ENCODE results near the gene AAK1. TPM values are rescaled to one million over a fixed set of nuclear protein-coding genes. Genes with fewer than 3 reads are reported as not detected.

The AAK1 gene
- total and polyA plus RNA-seq, 10 of the 15 experiments (the other 5 are each of a cell fraction or from before 2014, with no cell fraction given), result 2.9 to 41.4 (median 17.5) TPM

GRCh38 chr2:69560147-69560482 is 83.4 kb downstream of the AAK1 start:
- Histone ChIP-seq H3K27ac (ENCODE audit: control insufficient read depth, insufficient read depth) (no peak overlapping the region), H3K9ac (ENCODE audit: control insufficient read depth, insufficient read depth, low read length) (no peak overlapping the region), H3K79me2 (ENCODE audit: control insufficient read depth, insufficient read depth, low read length) (peaks cover 6% of the 10 kb centered on the region; the same call in 1 of the 2 replicates), H3K9me3 (replicated peaks; ENCODE audit: control insufficient read depth, insufficient read depth, low read length) (no peaks in the 10 kb centered on the region), H3K4me1 (ENCODE audit: control insufficient read depth, insufficient read depth, low read length) (peaks cover 9% of the 10 kb centered on the region), H3K4me2 (ENCODE audit: control insufficient read depth, insufficient read depth) (no peak overlapping the region), H4K20me1 (ENCODE audit: control insufficient read depth, insufficient read depth) (no peaks in the 10 kb centered on the region), H2AFZ (ENCODE audit: control insufficient read depth, low read depth, low read length) (no peak overlapping the region), H3K27me3 (replicated peaks in 1 of 2; ENCODE audit: control insufficient read depth in 2 of 2, insufficient read depth in 2 of 2, low read length in 1 of 2) (no peaks in the 10 kb centered on the region), H3K36me3 (ENCODE audit: control insufficient read depth in 2 of 2, insufficient read depth in 2 of 2, low read length in 1 of 2) (peaks cover 0 to under 1% of the 10 kb centered on the region in 2 experiments; a peak in 2 of 4 replicates), H3K4me3 (no peak overlapping the region)
- intact Hi-C loops (cut with micrococcal nuclease; ENCODE audit: unreplicated experiment) (no loop called here), in situ Hi-C loops (cut with MboI) (loop anchor here (5.0 to 25.0 kb wide), 2 partner anchors 152 to 252 kb away; no protein-coding TSS in a partner anchor)
- no peak for FAIRE-seq
- no peak for ATAC-seq
- no peak for DNase-seq (ENCODE audit: low read depth, low spot score)
- ChIA-PET SMC1A (ENCODE audit: uncharacterized antibody, unreplicated experiment) (interaction anchor here (0.7 to 3.5 kb wide), 15 partner anchors 10 to 261 kb away, joined by 3 to 55 read pairs (median 3); no protein-coding TSS in a partner anchor), POLR2A (interaction anchor here (0.5 kb wide), 1 partner anchor 180 kb away, joined by 3 read pairs; no protein-coding TSS in a partner anchor), CTCF (interaction anchor here (1.2 to 15.7 kb wide), 13 partner anchors 12 to 256 kb away, joined by 3 to 293 read pairs (median 7); no protein-coding TSS in a partner anchor), RAD21 (ENCODE audit: unreplicated experiment) (interaction anchor here (1.1 to 2.5 kb wide), 13 partner anchors 9 to 256 kb away, joined by 3 to 16 read pairs (median 6); partner anchors contain the start of gene ANXA4)
- TF ChIP-seq TCF3 (IDR thresholded peaks at IDR 0.05; ENCODE audit: borderline replicate concordance, insufficient read depth, low read depth, low read length) (no peak), CREM (IDR thresholded peaks at IDR 0.05; ENCODE audit: low read depth) (no peak), JUND (IDR thresholded peaks at IDR 0.05; ENCODE audit: low read depth, low read length) (no peak), FOS (IDR thresholded peaks at IDR 0.05; ENCODE audit: borderline replicate concordance, extremely low read depth, insufficient read length) (no peak), PAX8 (IDR thresholded peaks at IDR 0.05) (no peak), RAD51 (IDR thresholded peaks at IDR 0.05) (no peak), MXI1 (IDR thresholded peaks at IDR 0.05; ENCODE audit: low read depth, low read length) (no peak), POU2F2 (IDR thresholded peaks at IDR 0.05; ENCODE audit: borderline replicate concordance, low read depth, low read length) (no peak), MYB (IDR thresholded peaks at IDR 0.05; ENCODE audit: borderline replicate concordance, low read depth, low read length) (no peak)
- BruUV-seq (replicated peaks), result no TSS peak
- 97% methylated on average over 4 of the region's 4 CpGs for WGBS (ENCODE audit: insufficient coverage, insufficient replicate concordance, low lambda C conversion rate, missing lambda C conversion rate)

All from GM12878 (cell line).